GM12878 (cell line): ENCODE measurements around the gene MUC5AC. TPM values are rescaled to one million over a fixed set of nuclear protein-coding genes. Genes with fewer than 3 reads are reported as not detected.

Experiments
- ATAC-seq: fragments of 200-7000 bp; cut with Tn5 transposase; 3 replicates; pipeline ENCODE4 v1.9.1; 2020; ENCODE audit warnings: mild to moderate bottlenecking, moderate library complexity
- Bru-seq: library from RNA; stranded (reverse); fragments of 400-500 nt; gene quantifications from one replicate; lab custom pipeline; 2021; lab: Mats Ljungman, UMichigan
- BruChase-seq, 2 experiments: library from RNA; stranded (reverse); fragments of 400-500 nt; gene quantifications; one replicate each; lab custom pipeline; 2021; lab: Mats Ljungman, UMichigan
- BruUV-seq: library from RNA; stranded (reverse); fragments of 400-500 nt; replicated peaks from 2 replicates; lab custom pipeline; 2021; lab: Mats Ljungman, UMichigan
- CTCF ChIA-PET: fragments of 300-600 bp; sonication (Branson Sonifier 250); formaldehyde crosslinking; extraction: SDS; loops from one replicate; lab custom pipeline; 2021; ENCODE audit warnings: inconsistent platforms; lab: Yijun Ruan, JAX
- POLR2A ChIA-PET: fragments of 350-600 bp; formaldehyde crosslinking; extraction: SDS; loops from one replicate; lab custom pipeline; 2021; ENCODE audit warnings: inconsistent platforms; lab: Charles Lee
- RAD21 ChIA-PET: fragments of 300-600 bp; sonication (Branson Sonifier 250); formaldehyde crosslinking; loops from one replicate; lab custom pipeline; 2023; ENCODE audit warnings: antibody characterized with exemption; ENCODE audit not compliant: unreplicated experiment; lab: Charles Lee
- SMC1A ChIA-PET: fragments of 300-600 bp; sonication (Branson Sonifier 250); formaldehyde crosslinking; loops from one replicate; lab custom pipeline; 2023; ENCODE audit not compliant: unreplicated experiment, uncharacterized antibody; lab: Charles Lee
- DNase-seq: peaks from one replicate; pipeline ENCODE4 v3.0.0-alpha.2; 2011; ENCODE audit warnings: low read depth, low spot score
- FAIRE-seq: peaks from 3 replicates; lab custom pipeline; 2011; peaks lifted over from hg19 to GRCh38; lab: Jason Lieb, UNC
- H2AFZ ChIP-seq: 2 replicates; pipeline ENCODE4 v1.6.0; 2011; ENCODE audit warnings: low read depth, low read length, control low read depth; ENCODE audit not compliant: control insufficient read depth
- H3K27ac ChIP-seq: 2 replicates; pipeline ENCODE4 v1.5.1; 2011; ENCODE audit warnings: control low read depth; ENCODE audit not compliant: control insufficient read depth, insufficient read depth
- H3K27me3 ChIP-seq, 2 experiments: replicated peaks in 1 of 2; 2 replicates each; pipeline versions ENCODE4 v1.6.0 to v1.6.1; 2011; ENCODE audit warnings: low read length in 1 of 2; ENCODE audit not compliant: control insufficient read depth in 2 of 2, insufficient read depth in 2 of 2
- H3K36me3 ChIP-seq, 2 experiments: 2 replicates each; pipeline ENCODE4 v1.5.1; 2011; ENCODE audit warnings: low read length in 1 of 2; ENCODE audit not compliant: control insufficient read depth in 2 of 2, insufficient read depth in 2 of 2
- H3K4me1 ChIP-seq: 2 replicates; pipeline ENCODE4 v1.6.1; 2011; ENCODE audit warnings: mild to moderate bottlenecking, low read length, moderate library complexity, mixed read lengths; ENCODE audit not compliant: control insufficient read depth, insufficient read depth
- H3K4me2 ChIP-seq: 2 replicates; pipeline ENCODE4 v1.6.0; 2011; ENCODE audit warnings: control low read depth; ENCODE audit not compliant: control insufficient read depth, insufficient read depth
- H3K4me3 ChIP-seq: fragments of 200-600 bp; sonication (generic); 2 replicates; pipeline ENCODE4 v1.5.1; 2016
- H3K79me2 ChIP-seq: 2 replicates; pipeline ENCODE4 v1.6.0; 2011; ENCODE audit warnings: low read length; ENCODE audit not compliant: control insufficient read depth, insufficient read depth
- H3K9ac ChIP-seq: 2 replicates; pipeline ENCODE4 v1.8.0; 2011; ENCODE audit warnings: low read length, control low read depth, mixed read lengths; ENCODE audit not compliant: control insufficient read depth, insufficient read depth
- H3K9me3 ChIP-seq: replicated peaks from 3 replicates; pipeline ENCODE4 v1.5.1; 2011; ENCODE audit warnings: mild to moderate bottlenecking, low read length; ENCODE audit not compliant: control insufficient read depth, insufficient read depth
- H4K20me1 ChIP-seq: 2 replicates; pipeline ENCODE4 v1.6.0; 2011; ENCODE audit not compliant: control insufficient read depth, insufficient read depth
- CREM ChIP-seq: IDR thresholded peaks from 2 replicates; pipeline ENCODE4 v1.6.1; 2014; ENCODE audit warnings: antibody characterized with exemption, low read depth
- ESRRA ChIP-seq: IDR thresholded peaks from 2 replicates; pipeline ENCODE4 v1.6.1; 2012; ENCODE audit warnings: mild to moderate bottlenecking, low read length, improper control_type of control experiment
- FOS ChIP-seq: IDR thresholded peaks from 3 replicates; pipeline ENCODE4 v1.6.1; 2011; ENCODE audit warnings: borderline replicate concordance; ENCODE audit not compliant: insufficient read length; ENCODE audit errors: extremely low read depth
- HDGF ChIP-seq: fragments of 450-650 bp; IDR thresholded peaks from 2 replicates; pipeline ENCODE4 v1.6.1; 2016; ENCODE audit warnings: antibody characterized with exemption
- MTA2 ChIP-seq: fragments of 450-650 bp; IDR thresholded peaks from 2 replicates; pipeline ENCODE4 v1.6.1; 2016; ENCODE audit warnings: low read depth, mild to moderate bottlenecking, moderate library complexity
- MYC ChIP-seq: IDR thresholded peaks from 2 replicates; pipeline ENCODE4 v1.6.1; 2011; ENCODE audit warnings: mild to moderate bottlenecking, low read length, moderate library complexity, inconsistent platforms; ENCODE audit not compliant: insufficient read depth, insufficient replicate concordance, insufficient read length, severe bottlenecking
- NFYA ChIP-seq: IDR thresholded peaks from 2 replicates; pipeline ENCODE4 v1.6.1; 2011; ENCODE audit warnings: low read depth, mild to moderate bottlenecking, low read length, improper control_type of control experiment, borderline replicate concordance
- RB1 ChIP-seq: fragments of 450-650 bp; formaldehyde crosslinking; IDR thresholded peaks from 2 replicates; pipeline ENCODE4 v1.6.1; 2017; ENCODE audit warnings: mild to moderate bottlenecking, borderline replicate concordance
- SRF ChIP-seq, 2 experiments: IDR thresholded peaks; 2 replicates each; pipeline ENCODE4 v1.6.1; 2011; ENCODE audit warnings: low read depth in 2 of 2, low read length in 2 of 2, mild to moderate bottlenecking in 1 of 2, moderate library complexity in 1 of 2
- ZNF24 ChIP-seq: fragments of 450-650 bp; IDR thresholded peaks from 2 replicates; pipeline ENCODE4 v1.6.1; 2017; ENCODE audit warnings: antibody characterized with exemption, mild to moderate bottlenecking
- WGBS: methylation state at CpG from one replicate; pipeline ENCODE4 v1.1.6; 2016; ENCODE audit warnings: low lambda C conversion rate; ENCODE audit not compliant: insufficient replicate concordance, insufficient coverage; ENCODE audit errors: missing lambda C conversion rate; 5-methylcytosine and 5-hydroxymethylcytosine counted together
- in situ Hi-C: fragments of 300-500 bp; cut with MboI; formaldehyde crosslinking; loops from 9 replicates; pipeline ENCODE4 v1.14.3; 2018; ENCODE audit warnings: mixed read lengths
- intact Hi-C: fragments of 100-400 bp; cut with micrococcal nuclease; formaldehyde crosslinking; loops from one replicate; pipeline ENCODE4 v1.14.2; 2022; ENCODE audit not compliant: unreplicated experiment
- long read RNA-seq, 2 experiments: library from polyadenylated mRNA; unstranded; transcript quantifications; one replicate each; pipeline ENCODE4 v2.0.0, GENCODE V29; 2019 to 2020
- polyA minus RNA-seq, 3 experiments: library from RNA; depleted of rRNA, polyadenylated mRNA; stranded (reverse); fragments of >200 nt; gene quantifications; 2 replicates each; pipeline ENCODE4 v1.2.3, GENCODE V29; 2011
- polyA plus RNA-seq, 11 experiments: library from polyadenylated mRNA; depleted of rRNA in 4 of 11; unstranded in 6 of 11; stranded (reverse) in 5 of 11; fragments of >200 nt; fragmentation: Nextera tagmentation in 4 of 11; fragmentation: Illumina TruSeq in 1 of 11; extraction: Ambion mirVana in 4 of 11; extraction: Trizol in 1 of 11; gene quantifications; 1 replicate in 1 of 11; 2 replicates in 10 of 11; pipeline versions ENCODE4 v1.2.1 to v1.2.3, GENCODE V29; 2011 to 2016; ENCODE audit warnings: inconsistent platforms in 2 of 11, missing spikeins in 2 of 11, low read depth in 1 of 11
- total RNA-seq, 4 experiments: library from RNA; depleted of rRNA in 3 of 4; stranded (reverse); fragments of >200 nt in 3 of 4; fragmentation: Illumina TruSeq in 1 of 4; extraction: Trizol in 1 of 4; gene quantifications; 2 replicates each; pipeline versions ENCODE4 v1.2.1 to v1.2.3, GENCODE V29; 2013 to 2021
- TF ChIP-seq, protein P1 (sequence below): IDR thresholded peaks from 2 replicates; pipeline ENCODE4 v1.6.1; 2012; ENCODE audit warnings: mild to moderate bottlenecking, low read depth, low read length

MUC5AC gene, protein sequence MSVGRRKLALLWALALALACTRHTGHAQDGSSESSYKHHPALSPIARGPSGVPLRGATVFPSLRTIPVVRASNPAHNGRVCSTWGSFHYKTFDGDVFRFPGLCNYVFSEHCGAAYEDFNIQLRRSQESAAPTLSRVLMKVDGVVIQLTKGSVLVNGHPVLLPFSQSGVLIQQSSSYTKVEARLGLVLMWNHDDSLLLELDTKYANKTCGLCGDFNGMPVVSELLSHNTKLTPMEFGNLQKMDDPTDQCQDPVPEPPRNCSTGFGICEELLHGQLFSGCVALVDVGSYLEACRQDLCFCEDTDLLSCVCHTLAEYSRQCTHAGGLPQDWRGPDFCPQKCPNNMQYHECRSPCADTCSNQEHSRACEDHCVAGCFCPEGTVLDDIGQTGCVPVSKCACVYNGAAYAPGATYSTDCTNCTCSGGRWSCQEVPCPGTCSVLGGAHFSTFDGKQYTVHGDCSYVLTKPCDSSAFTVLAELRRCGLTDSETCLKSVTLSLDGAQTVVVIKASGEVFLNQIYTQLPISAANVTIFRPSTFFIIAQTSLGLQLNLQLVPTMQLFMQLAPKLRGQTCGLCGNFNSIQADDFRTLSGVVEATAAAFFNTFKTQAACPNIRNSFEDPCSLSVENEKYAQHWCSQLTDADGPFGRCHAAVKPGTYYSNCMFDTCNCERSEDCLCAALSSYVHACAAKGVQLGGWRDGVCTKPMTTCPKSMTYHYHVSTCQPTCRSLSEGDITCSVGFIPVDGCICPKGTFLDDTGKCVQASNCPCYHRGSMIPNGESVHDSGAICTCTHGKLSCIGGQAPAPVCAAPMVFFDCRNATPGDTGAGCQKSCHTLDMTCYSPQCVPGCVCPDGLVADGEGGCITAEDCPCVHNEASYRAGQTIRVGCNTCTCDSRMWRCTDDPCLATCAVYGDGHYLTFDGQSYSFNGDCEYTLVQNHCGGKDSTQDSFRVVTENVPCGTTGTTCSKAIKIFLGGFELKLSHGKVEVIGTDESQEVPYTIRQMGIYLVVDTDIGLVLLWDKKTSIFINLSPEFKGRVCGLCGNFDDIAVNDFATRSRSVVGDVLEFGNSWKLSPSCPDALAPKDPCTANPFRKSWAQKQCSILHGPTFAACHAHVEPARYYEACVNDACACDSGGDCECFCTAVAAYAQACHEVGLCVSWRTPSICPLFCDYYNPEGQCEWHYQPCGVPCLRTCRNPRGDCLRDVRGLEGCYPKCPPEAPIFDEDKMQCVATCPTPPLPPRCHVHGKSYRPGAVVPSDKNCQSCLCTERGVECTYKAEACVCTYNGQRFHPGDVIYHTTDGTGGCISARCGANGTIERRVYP (N-terminal part only)
- not detected in 2 replicates for total RNA-seq (2013; cell fraction: nucleolus; rRNA removed)
- total RNA-seq (2014; rRNA removed) = not detected in 2 replicates
- total RNA-seq (2014; rRNA removed; fragmentation: Illumina TruSeq; extraction: Trizol) = not detected in 2 replicates
- not detected in 2 replicates for total RNA-seq (2021)
- not detected for polyA plus RNA-seq (2011; ENCODE audit: low read depth)
- polyA plus RNA-seq (2011; rRNA removed) = under 0.01 TPM in 1 of 2 replicates, not detected in the other
- 0.02 TPM in 1 of 2 replicates, not detected in the other for polyA plus RNA-seq (2011; cell fraction: cytosol; rRNA removed)
- polyA plus RNA-seq (2011; cell fraction: nucleus; rRNA removed) = 0.01 TPM in 2 replicates
- 0.01 TPM in 2 replicates for polyA plus RNA-seq (2012)
- polyA plus RNA-seq (2014; fragmentation: Illumina TruSeq; extraction: Trizol) = not detected in 2 replicates
- polyA plus RNA-seq (2014; fragmentation: Nextera tagmentation; extraction: Ambion mirVana) = not detected
- not detected in 2 replicates for polyA plus RNA-seq (2014; rRNA removed)
- polyA plus RNA-seq (2016; fragmentation: Nextera tagmentation; extraction: Ambion mirVana) = under 1 TPM in 1 of 2 experiments, not detected in 1; 0.01 TPM
- polyA minus RNA-seq (2011; rRNA and poly(A)+ RNA removed) = not detected in 2 replicates
- polyA minus RNA-seq (2011; cell fraction: cytosol; rRNA and poly(A)+ RNA removed) = not detected in 2 replicates
- polyA minus RNA-seq (2011; cell fraction: nucleus; rRNA and poly(A)+ RNA removed) = not detected in 2 replicates
- Bru-seq, nascent RNA = not detected
- not detected for BruChase-seq, experiment 1, labeled RNA remaining after a 6-hour chase
- BruChase-seq, experiment 2, labeled RNA remaining after a 2-hour chase = percentile 2 among the genes with signal in this experiment
- long read RNA-seq, experiment 1 = 0 reads
- long read RNA-seq, experiment 2 = 0 reads

DNA sequence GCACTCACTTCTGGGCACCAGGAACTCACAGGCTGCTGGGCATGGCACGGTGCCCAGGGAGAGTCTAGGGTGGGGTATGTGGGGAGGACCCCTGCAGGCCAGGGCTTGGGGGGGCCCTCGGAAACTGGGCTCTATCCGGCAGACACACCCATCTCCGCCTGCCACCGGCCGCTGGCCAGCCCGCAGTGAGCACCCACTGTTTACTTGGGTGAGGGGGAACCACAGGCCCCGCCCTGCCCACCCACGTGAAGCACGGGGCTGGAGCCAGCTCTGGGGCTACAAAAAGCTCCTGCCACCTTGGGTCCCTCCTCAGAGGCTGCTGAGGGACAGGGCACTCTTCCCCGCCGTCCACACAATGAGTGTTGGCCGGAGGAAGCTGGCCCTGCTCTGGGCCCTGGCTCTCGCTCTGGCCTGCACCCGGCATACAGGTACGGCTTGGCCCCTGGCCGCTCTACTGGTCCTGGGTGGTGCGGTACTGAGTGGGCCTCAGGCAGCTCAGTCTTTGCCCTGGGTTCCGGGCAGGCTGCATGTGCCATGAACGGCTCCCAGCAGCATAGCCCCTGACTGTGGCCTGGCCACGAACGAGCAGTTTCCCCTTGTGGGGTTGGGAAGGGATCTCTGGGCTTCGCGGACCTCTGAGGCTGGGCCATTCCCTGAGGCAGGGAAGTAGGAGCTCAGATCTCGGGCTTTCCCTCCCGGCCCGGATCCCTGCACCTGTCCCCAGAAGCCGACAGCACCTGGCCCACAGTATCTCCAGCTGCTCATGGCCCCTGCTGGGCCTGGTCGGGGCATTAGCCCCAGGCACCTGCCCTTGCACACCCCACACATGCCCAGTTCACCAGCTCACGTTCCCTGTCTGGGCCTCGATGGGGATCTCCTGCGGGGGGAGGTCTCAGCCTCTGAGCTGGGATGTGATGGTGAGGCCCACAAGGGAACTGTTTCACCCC, at the start of gene MUC5AC:
TSS of gene MUC5AC (plus strand) at position 309 of the 947 bp plus-strand sequence. CDS start at position 356, 47 bp downstream.
- Histone ChIP-seq H4K20me1 (no peaks in the 10 kb centered on the region), H3K27ac (no peak within 1 kb of the TSS), H3K4me1 (no peaks in the 10 kb centered on the region), H3K79me2 (no peaks in the 10 kb centered on the region), H3K4me3 (no peak within 1 kb of the TSS), H3K27me3 (no peaks in the 10 kb centered on the region), H2AFZ (no peak within 1 kb of the TSS), H3K36me3 (no peaks in the 10 kb centered on the region), H3K4me2 (no peak within 1 kb of the TSS), H3K9me3 (no peaks in the 10 kb centered on the region; the same call in 2 of the 3 replicates), H3K9ac (no peak within 1 kb of the TSS)
- intact Hi-C loops (no loop called here), in situ Hi-C loops (no loop called here)
- DNase-seq (no peak), FAIRE-seq (no peak), ATAC-seq (no peak)
- ChIA-PET CTCF (no interaction called here), RAD21 (no interaction called here), POLR2A (no interaction called here), SMC1A (no interaction called here)
- 54% methylated on average over 30 of the region's 32 CpGs for WGBS
- no TSS peak for BruUV-seq
- TF ChIP-seq MYC = no peak
- TF ChIP-seq SRF (IDR thresholded peaks at IDR 0.05; ENCODE audit: low read depth in 2 of 2, low read length in 2 of 2) = no peak
- TF ChIP-seq, protein P1, sequence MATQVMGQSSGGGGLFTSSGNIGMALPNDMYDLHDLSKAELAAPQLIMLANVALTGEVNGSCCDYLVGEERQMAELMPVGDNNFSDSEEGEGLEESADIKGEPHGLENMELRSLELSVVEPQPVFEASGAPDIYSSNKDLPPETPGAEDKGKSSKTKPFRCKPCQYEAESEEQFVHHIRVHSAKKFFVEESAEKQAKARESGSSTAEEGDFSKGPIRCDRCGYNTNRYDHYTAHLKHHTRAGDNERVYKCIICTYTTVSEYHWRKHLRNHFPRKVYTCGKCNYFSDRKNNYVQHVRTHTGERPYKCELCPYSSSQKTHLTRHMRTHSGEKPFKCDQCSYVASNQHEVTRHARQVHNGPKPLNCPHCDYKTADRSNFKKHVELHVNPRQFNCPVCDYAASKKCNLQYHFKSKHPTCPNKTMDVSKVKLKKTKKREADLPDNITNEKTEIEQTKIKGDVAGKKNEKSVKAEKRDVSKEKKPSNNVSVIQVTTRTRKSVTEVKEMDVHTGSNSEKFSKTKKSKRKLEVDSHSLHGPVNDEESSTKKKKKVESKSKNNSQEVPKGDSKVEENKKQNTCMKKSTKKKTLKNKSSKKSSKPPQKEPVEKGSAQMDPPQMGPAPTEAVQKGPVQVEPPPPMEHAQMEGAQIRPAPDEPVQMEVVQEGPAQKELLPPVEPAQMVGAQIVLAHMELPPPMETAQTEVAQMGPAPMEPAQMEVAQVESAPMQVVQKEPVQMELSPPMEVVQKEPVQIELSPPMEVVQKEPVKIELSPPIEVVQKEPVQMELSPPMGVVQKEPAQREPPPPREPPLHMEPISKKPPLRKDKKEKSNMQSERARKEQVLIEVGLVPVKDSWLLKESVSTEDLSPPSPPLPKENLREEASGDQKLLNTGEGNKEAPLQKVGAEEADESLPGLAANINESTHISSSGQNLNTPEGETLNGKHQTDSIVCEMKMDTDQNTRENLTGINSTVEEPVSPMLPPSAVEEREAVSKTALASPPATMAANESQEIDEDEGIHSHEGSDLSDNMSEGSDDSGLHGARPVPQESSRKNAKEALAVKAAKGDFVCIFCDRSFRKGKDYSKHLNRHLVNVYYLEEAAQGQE = no peak
- TF ChIP-seq NFYA = no peak
- no peak for TF ChIP-seq CREM
- no peak for TF ChIP-seq MTA2
- TF ChIP-seq RB1 = no peak
- no peak for TF ChIP-seq ZNF24
- TF ChIP-seq FOS = no peak
- no peak for TF ChIP-seq ESRRA
- no peak for TF ChIP-seq HDGF
